ENCODE data around the gene NR0B1.

DNA sequence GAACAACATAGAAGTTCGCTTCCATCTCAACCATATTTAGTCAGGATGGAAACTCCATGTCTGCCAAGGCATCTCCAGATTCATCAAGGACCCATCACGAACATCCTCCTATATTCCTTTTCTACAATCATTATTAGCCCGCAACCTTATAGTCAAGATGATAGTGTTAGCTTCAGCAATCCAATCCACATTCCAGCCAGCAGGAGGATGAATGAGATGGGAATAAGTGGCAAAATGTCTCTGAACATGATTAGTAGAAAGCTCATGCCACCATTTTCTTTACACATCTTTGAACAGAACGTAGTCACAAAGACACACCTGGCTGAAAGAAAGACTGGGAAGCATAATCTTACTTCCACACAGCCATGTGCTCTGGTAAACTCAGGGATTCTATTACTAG, 18.6 kb upstream of the NR0B1 start:
- TF ChIP-seq, protein P1, sequence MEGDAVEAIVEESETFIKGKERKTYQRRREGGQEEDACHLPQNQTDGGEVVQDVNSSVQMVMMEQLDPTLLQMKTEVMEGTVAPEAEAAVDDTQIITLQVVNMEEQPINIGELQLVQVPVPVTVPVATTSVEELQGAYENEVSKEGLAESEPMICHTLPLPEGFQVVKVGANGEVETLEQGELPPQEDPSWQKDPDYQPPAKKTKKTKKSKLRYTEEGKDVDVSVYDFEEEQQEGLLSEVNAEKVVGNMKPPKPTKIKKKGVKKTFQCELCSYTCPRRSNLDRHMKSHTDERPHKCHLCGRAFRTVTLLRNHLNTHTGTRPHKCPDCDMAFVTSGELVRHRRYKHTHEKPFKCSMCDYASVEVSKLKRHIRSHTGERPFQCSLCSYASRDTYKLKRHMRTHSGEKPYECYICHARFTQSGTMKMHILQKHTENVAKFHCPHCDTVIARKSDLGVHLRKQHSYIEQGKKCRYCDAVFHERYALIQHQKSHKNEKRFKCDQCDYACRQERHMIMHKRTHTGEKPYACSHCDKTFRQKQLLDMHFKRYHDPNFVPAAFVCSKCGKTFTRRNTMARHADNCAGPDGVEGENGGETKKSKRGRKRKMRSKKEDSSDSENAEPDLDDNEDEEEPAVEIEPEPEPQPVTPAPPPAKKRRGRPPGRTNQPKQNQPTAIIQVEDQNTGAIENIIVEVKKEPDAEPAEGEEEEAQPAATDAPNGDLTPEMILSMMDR (conservative IDR thresholded peaks at IDR 0.05 in 1 of 2, IDR thresholded peaks at IDR 0.05 in 1 of 2; ENCODE audit: extremely low read depth in 1 of 2, insufficient read depth in 1 of 2, low read depth in 1 of 2, low read length in 2 of 2) = peak in 1 of 2 donors; percentile 10
- TF ChIP-seq EZH2 (IDR thresholded peaks at IDR 0.05; ENCODE audit: borderline replicate concordance, low read length) = no peak
